ENCODE results near the gene TRIM65. TPM values are rescaled to one million over a fixed set of nuclear protein-coding genes. Genes with fewer than 3 reads are reported as not detected.

The TRIM65 gene
- total RNA-seq, 2 experiments from 2014 or later, result 54.2 to 60.4 TPM

- intact Hi-C loops (cut with micrococcal nuclease; ENCODE audit: unreplicated experiment), result loop anchor here (10.0 kb wide), 2 partner anchors 205 to 365 kb away; partner anchors contain the start of genes EXOC7 and UBALD2
- no peaks in the 10 kb centered on the region for H3K9me2 ChIP-seq (ENCODE audit: insufficient read depth, low read length)
- peaks cover 30% of the 10 kb centered on the region for H3K4me1 ChIP-seq (ENCODE audit: insufficient read depth, low read length, poor library complexity, severe bottlenecking)
- H3K4me3 ChIP-seq (ENCODE audit: low read depth, low read length, poor library complexity, severe bottlenecking), result no peak overlapping the region
- H2AFZ ChIP-seq (ENCODE audit: low read length), result no peak overlapping the region
- H3K79me2 ChIP-seq (ENCODE audit: insufficient read depth, low read depth, low read length), result peaks cover 26% of the 10 kb centered on the region
- ChIA-PET POLR2A (no interaction called here), CTCF (ENCODE audit: unreplicated experiment) (no interaction called here)
- no peak for TF ChIP-seq CTCF (conservative IDR thresholded peaks at IDR 0.05; ENCODE audit: low read length)
- no peak for TF ChIP-seq EZH2phosphoT487 (IDR thresholded peaks at IDR 0.05; ENCODE audit: borderline replicate concordance, low read depth, low read length)
- H3K27ac ChIP-seq (ENCODE audit: low read depth, low read length, poor library complexity, severe bottlenecking), result no peak overlapping the region
- H3K4me2 ChIP-seq (ENCODE audit: low read length), result no peak overlapping the region
- no peaks in the 10 kb centered on the region for H3K9me3 ChIP-seq (ENCODE audit: low read length)
- no peaks in the 10 kb centered on the region for H4K20me1 ChIP-seq (ENCODE audit: insufficient read depth, low read length)
- DNase-seq (ENCODE audit: low spot score), result no peak
- peaks cover 62% of the 10 kb centered on the region for H3K36me3 ChIP-seq (ENCODE audit: insufficient read depth, low read length)
- no TSS peak for BruUV-seq (replicated peaks)
These were observed 3.2 kb upstream of the TRIM65 start for GRCh38 chr17:75899767-75900468.

GRCh38 chr17:75899353-75899752, 2.6 kb upstream of the TRIM65 start:
- POLR2A ChIA-PET, result interaction anchor here (1.1 kb wide), 1 partner anchor 51 kb away, joined by 3 read pairs; no protein-coding TSS in a partner anchor

More at GRCh38 chr17:75899353-75899752, 2.6 kb upstream of the TRIM65 start:
- no peak overlapping the region for H2AFZ ChIP-seq (ENCODE audit: low read length)
- H3K4me1 ChIP-seq (ENCODE audit: insufficient read depth, low read length, poor library complexity, severe bottlenecking), result peaks cover 35% of the 10 kb centered on the region
- H3K79me2 ChIP-seq (ENCODE audit: insufficient read depth, low read depth, low read length), result peaks cover 31% of the 10 kb centered on the region
- H3K9me3 ChIP-seq (ENCODE audit: low read length), result no peaks in the 10 kb centered on the region
- CTCF ChIA-PET (ENCODE audit: unreplicated experiment), result no interaction called here
- TF ChIP-seq EZH2phosphoT487 (IDR thresholded peaks at IDR 0.05; ENCODE audit: borderline replicate concordance, low read depth, low read length) (no peak), CTCF (conservative IDR thresholded peaks at IDR 0.05; ENCODE audit: low read length) (no peak)
- intact Hi-C loops (cut with micrococcal nuclease; ENCODE audit: unreplicated experiment), result no loop called here
- no peak overlapping the region for H3K27ac ChIP-seq (ENCODE audit: low read depth, low read length, poor library complexity, severe bottlenecking)
- H3K36me3 ChIP-seq (ENCODE audit: insufficient read depth, low read length), result peaks cover 62% of the 10 kb centered on the region
- H4K20me1 ChIP-seq (ENCODE audit: insufficient read depth, low read length), result no peaks in the 10 kb centered on the region
- H3K4me2 ChIP-seq (ENCODE audit: low read length), result no peak overlapping the region
- H3K4me3 ChIP-seq (ENCODE audit: low read depth, low read length, poor library complexity, severe bottlenecking), result no peak overlapping the region
- DNase-seq (ENCODE audit: low spot score), result no peak
- H3K9me2 ChIP-seq (ENCODE audit: insufficient read depth, low read length), result no peaks in the 10 kb centered on the region
- no TSS peak for BruUV-seq (replicated peaks)
